MG63 (cell line): ENCODE results near the gene GALNT15. TPM values are rescaled to one million over a fixed set of nuclear protein-coding genes. Genes with fewer than 3 reads are reported as not detected.

Source experiments
- DNase-seq: peaks from one replicate; pipeline ENCODE4 v3.0.0-alpha.2; 2020
- H3K27me3 ChIP-seq: fragments of 250-450 bp; sonication (Bioruptor Pico); 2 replicates; pipeline ENCODE4 v1.5.1; 2020; ENCODE audit warnings: mild to moderate bottlenecking, moderate library complexity
- H3K36me3 ChIP-seq: fragments of 250-450 bp; sonication (Bioruptor Pico); 2 replicates; pipeline ENCODE4 v1.5.1; 2020; ENCODE audit warnings: mild to moderate bottlenecking, moderate library complexity
- H3K4me3 ChIP-seq: fragments of 250-450 bp; sonication (Bioruptor Pico); 2 replicates; pipeline ENCODE4 v1.5.1; 2020; ENCODE audit warnings: mild to moderate bottlenecking, moderate library complexity
- H3K9me3 ChIP-seq: fragments of 250-450 bp; sonication (Bioruptor Pico); 2 replicates; pipeline ENCODE4 v1.5.1; 2020; ENCODE audit warnings: mild to moderate bottlenecking, moderate library complexity
- total RNA-seq: library from RNA; depleted of rRNA; stranded (reverse); fragments of >200 nt; shearing (Covaris generic); gene quantifications from 2 replicates; pipeline ENCODE4 v1.2.3, GENCODE V29; 2014; ENCODE audit warnings: low replicate concordance

The GALNT15 gene
- total RNA-seq, 1 experiment from 2014 or later, result not detected

DNA sequence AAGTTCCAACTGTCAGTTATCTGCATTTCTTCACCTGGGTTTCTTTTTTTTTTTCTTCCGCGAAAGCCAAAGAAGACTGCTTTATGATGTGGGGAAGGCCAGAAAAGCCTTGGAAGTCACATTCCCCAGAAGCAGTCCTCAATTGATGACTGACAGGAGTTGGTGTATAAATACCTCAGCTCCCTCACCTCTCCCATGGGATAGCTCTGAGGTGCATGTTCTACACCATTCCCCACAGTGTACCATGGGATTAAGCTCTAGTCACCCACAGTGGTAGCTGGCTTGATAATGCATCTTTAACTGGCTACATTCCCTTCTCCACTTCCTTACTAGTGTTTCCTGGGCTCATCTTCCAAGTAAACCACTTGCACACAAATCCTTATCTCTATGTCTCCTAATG lies 59.8 kb downstream of the GALNT15 start:
- no peaks in the 10 kb centered on the region for H3K27me3 ChIP-seq
- no peak for DNase-seq
- H3K4me3 ChIP-seq, result no peak overlapping the region
- H3K36me3 ChIP-seq, result no peaks in the 10 kb centered on the region
- no peaks in the 10 kb centered on the region for H3K9me3 ChIP-seq

DNA sequence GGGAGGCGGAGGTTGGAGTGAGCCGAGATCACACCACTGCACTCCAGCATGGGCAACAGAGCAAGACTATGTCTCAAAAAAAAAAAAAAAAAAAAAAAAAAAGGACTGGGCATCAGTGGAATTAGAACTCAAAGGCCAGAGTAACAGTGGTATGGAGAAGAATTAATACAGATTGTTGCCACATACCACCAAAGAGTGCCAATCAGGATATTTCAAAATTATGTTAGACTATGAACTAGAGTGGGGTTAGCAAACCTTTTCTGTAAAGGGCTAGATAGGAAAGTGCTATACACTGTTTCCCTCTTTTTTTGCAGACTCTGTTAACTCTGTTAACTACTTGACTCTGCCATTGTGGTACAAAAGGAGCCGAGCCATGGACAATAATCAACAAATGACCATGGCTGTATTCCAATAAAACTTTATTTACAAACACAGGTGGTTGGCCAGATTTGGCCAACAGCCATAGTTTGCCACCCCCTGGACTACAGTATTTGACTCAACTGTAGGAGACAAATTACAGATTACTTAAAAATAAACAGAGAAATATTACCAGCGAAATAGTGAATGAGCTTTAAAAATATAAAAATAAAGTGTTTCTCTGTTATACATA lies 61.7 kb downstream of the GALNT15 start:
- Histone ChIP-seq H3K4me3 (no peak overlapping the region), H3K27me3 (no peaks in the 10 kb centered on the region), H3K36me3 (no peaks in the 10 kb centered on the region), H3K9me3 (no peaks in the 10 kb centered on the region)
- DNase-seq, result no peak

DNA sequence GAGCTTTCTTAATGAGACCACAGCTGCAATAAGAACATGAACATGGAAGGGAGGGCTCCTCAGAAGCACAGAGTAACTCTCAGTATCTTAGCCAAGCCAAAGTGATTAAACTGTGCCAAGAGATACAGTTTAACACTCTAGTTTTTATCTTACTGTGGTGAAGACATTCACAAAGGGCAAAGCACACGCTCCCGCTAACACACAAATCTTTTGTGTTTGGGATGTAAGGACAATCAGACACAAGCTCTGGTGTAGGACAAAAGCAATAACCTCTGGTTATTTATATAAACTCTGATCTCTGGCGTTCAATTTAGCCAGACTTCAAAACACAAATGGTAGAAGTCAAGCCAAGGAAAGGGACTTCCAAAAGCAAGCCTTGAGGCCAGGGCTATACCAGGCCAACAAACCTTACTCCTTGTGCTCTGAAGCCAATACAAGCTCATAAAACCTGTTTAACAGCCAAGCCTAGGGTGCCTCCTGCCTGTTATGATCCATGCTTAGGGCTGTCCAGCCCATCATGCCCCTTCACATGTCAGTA lies 62.4 kb downstream of the GALNT15 start:
- no peak overlapping the region for H3K4me3 ChIP-seq
- DNase-seq, result no peak
- no peaks in the 10 kb centered on the region for H3K36me3 ChIP-seq
- H3K27me3 ChIP-seq, result no peaks in the 10 kb centered on the region
- H3K9me3 ChIP-seq, result no peaks in the 10 kb centered on the region

DNA sequence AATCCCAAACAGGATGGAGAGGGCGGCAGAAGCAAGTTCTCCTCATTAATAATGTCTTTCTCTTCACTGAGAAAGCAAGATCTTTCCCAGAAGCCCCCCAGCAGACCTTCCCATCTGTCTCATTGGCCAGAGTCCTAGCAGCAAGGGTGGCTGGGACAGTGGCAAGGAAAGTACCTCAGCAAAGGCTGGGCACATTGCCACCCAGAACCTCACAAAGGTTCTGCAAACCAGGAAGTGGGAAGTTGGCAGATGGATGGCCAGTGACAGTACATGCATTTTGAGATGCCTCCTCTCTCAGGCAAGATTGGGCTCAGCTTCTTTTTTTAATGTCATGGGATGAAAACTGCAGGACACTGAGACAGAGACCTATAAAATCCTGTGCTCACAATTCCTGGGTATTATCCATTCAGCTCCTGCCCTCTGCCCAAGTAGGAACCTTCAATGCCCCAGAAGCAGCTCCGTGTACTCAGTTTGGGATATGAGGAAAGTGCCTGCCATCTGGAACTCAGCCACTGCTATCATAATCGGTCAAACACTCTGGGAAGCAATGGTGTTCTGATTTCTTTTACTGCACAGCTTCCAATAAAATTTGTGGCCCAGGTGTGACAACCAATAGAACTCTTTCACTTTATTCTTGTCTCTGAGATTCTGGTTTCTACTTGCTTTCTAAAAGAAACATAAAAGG lies 64.7 kb downstream of the GALNT15 start:
- no peak for DNase-seq
- Histone ChIP-seq H3K9me3 (no peaks in the 10 kb centered on the region), H3K4me3 (no peak overlapping the region), H3K36me3 (no peaks in the 10 kb centered on the region), H3K27me3 (no peaks in the 10 kb centered on the region)

DNA sequence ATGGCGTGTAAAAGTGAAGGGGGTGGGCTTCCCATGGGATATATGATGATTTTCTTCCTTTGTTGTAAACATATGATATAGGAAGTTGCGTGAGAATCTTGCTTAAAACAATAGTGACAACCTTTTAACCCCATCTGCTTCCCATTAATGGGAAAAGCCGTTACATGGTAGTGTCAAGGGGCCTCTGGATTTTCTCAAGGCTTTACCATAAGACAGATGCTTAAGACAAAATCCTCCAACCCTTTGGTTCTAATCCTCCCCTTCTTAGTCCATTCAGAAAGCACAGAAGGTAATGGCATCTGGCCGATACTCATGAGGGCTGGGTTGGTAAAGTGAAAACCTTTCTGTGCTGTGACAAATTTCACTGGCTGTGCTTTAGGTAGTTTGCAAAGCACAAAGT lies 65.3 kb downstream of the GALNT15 start:
- no peak for DNase-seq

DNA sequence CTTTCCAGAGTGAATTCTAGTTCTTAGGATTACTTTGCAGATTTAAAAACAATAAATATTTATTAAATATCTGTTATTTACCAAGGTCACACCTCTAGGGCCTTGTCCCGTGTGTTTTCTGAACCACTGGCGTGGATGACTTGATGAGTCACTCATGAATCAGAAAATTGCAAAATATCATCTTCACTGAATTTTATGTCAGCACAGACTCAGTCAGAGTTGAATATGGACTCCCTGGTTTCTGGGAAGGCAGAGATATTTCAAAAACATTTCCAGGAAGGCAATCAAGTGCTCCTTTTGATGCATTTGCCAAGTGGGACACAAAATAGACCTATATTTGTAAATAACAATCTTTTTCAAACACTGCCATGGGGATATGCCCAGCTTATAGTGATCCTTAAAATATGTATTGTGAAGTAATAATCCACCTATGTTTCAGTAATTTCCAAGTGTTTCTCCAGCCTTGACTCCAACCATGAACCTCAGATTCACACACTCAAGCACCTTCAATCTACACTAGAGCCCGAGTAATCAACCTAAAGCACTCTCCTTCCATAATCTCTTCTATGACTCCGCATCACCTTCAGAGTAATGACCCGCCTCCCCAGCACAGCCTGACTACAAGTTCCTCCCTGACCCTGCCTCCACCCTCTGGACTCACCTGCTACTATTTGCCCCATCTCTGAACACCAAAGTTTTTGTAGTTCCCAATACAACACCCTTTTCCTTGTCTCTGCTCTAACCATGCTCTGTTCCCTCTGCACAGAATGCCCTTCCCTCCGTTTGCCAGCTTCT lies 65.9 kb downstream of the GALNT15 start:
- H3K9me3 ChIP-seq, result no peaks in the 10 kb centered on the region
- H3K4me3 ChIP-seq, result no peak overlapping the region
- DNase-seq, result no peak
- H3K36me3 ChIP-seq, result no peaks in the 10 kb centered on the region
- H3K27me3 ChIP-seq, result no peaks in the 10 kb centered on the region

More for the DNA sequence above, 65.3 kb downstream of the GALNT15 start:
- Histone ChIP-seq H3K9me3 (no peaks in the 10 kb centered on the region), H3K36me3 (no peaks in the 10 kb centered on the region), H3K4me3 (no peak overlapping the region), H3K27me3 (no peaks in the 10 kb centered on the region)

DNA sequence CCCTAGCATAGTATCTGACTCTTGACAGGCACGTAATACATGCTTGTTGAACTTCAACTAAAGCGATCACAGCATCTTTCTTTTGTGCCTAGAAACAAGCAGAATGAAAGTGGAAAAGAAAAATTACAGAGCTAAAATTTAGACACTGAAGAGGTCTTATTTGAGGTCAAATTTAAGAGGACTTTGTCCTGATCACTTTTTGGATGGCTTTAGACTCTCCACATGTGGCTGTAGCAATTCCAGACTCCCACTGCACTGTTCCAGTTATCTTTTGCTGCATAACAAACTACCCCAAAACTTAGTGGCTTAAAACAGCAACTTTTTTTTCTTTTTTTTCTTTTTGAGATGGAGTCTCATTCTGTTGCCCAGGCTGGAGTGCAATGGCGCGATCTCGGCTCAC lies 66.7 kb downstream of the GALNT15 start:
- Histone ChIP-seq H3K36me3 (no peaks in the 10 kb centered on the region), H3K27me3 (no peaks in the 10 kb centered on the region), H3K9me3 (no peaks in the 10 kb centered on the region), H3K4me3 (no peak overlapping the region)
- DNase-seq, result no peak

DNA sequence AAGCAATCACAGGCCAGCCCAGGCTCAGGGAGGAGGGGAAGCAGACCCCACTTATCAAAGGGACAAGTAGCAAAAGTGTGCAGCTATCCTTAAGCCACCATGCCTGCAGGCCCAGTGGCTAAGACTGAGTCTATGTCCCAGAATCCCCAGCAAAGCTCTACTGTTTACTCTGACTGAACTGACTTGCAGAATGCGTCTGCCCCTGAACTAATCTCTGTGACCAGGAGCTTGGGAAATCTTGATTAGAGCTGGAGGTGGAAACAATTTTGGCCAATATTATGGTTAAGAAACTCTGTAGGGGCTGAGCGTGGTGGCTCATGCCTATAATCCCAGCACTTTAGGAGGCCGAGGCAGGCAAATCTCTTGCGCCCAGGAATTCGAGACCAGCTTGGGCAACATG lies 67.7 kb downstream of the GALNT15 start:
- Histone ChIP-seq H3K36me3 (no peaks in the 10 kb centered on the region), H3K9me3 (no peaks in the 10 kb centered on the region), H3K4me3 (no peak overlapping the region), H3K27me3 (no peaks in the 10 kb centered on the region)
- DNase-seq, result no peak

DNA sequence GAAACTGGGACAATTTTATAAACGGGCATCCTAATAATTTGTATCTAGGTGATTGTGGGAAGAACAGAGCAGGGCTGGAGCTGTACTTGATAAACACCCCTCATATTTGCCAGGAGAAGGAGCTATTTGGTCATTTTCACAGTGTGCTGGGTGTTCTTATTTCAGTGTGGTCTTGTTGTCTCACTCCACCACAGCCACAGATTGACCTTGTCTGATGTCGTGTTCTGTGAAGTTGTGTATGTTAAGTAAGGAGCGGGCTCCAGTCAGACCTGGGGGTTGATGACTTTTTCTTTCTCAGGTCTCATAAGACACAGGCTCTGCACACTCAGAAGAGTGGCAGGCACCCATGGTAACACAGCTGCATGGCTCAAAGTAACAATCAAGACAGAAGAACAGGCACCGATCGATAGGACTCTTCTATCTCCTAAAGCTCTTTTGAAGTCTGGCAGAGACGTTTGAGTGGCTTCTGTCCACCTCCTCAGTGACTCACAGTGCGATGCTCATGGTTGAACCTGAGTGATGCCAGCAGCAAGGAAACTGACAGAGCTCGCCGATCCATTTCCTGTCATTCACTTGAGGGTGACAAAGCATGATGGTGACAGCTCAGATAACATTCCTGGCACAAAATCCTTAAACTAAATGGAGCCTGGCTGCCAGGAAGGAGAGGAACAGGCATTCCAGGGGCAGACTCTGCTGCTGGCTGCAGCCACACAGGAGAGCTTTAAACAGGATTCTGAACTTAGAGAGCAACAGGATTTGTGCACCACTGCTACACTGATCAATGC lies 69.4 kb downstream of the GALNT15 start:
- no peaks in the 10 kb centered on the region for H3K9me3 ChIP-seq
- no peaks in the 10 kb centered on the region for H3K27me3 ChIP-seq
- DNase-seq, result peak; percentile 44
- H3K36me3 ChIP-seq, result no peaks in the 10 kb centered on the region
- no peak overlapping the region for H3K4me3 ChIP-seq

DNA sequence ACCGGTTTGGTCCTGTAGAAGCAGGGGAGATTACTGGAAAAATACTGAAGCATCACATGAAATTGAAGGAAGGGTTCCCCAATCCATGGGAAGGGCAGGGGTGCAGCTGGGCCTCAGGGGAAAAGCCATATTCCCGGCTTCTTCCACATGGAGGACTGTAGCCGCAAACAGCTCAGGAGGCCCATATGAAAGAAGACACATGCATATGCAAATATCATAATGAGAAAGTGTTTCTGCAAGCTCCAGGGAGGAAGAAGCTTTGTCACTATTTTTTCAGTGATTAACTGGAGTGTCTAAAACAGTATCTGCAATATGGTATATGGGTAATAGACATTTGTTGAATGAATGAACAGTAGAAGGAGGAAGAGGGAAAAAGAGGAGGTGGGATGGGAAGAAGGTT lies 71.1 kb downstream of the GALNT15 start:
- DNase-seq, result no peak
- no peaks in the 10 kb centered on the region for H3K9me3 ChIP-seq

DNA sequence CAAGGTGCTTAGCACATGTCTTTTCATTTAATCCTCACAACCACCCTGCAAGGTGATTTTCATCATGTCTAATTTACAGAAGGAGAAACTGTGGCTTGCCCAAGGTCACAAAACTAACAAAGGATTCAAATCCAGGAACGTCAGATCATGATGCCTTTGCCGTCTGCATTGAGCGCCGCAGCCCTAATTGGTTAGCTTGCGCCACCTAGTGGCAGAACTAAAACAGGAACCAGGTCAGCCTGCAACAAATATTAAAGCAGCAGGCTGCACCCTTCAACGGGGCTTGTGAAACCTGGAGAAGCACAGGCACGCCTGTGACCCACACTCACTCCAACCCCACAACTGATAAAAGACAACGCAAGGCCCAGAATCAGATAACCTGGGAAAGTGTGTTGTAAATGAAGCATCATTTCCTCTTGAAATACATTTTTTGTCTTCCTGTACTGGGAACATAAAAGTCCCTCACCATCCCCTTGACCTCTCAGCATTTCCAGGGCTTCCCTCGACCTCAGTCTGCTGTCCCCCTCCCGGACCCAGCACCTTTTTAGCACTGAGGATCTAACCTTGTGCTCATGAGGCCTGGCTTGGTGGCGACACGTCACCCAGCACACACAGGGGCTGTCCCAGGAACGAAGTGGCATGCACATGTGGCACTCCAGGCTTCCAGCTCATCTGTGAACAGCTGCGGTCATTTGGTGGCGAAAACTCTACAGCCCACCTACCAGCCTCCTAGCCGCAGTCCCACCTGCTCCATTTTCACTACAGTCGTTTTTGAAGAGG lies 73.0 kb downstream of the GALNT15 start:
- Histone ChIP-seq H3K9me3 (no peaks in the 10 kb centered on the region), H3K4me3 (no peak overlapping the region), H3K36me3 (no peaks in the 10 kb centered on the region), H3K27me3 (no peaks in the 10 kb centered on the region)
- peak; percentile 51 for DNase-seq

More for the DNA sequence above, 71.1 kb downstream of the GALNT15 start:
- Histone ChIP-seq H3K27me3 (no peaks in the 10 kb centered on the region), H3K36me3 (no peaks in the 10 kb centered on the region), H3K4me3 (no peak overlapping the region)

DNA sequence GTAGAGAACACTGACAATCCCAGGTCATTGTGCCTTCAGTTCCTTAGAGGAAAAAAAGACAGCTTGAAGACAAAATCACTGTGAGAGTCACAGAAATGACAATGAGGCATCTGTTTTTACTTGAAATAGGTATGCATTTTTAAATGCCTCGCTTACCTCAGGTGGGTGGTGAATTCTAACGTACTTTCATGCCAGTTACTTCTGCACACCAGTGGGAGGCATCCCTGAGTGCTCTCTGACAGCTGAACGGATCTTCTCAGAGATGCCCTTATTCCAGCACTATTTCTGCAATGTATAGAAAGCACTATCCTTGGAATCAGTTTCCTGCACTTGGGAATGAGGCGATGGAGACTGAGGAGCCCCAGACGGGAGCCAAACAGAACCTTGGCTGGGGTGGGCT lies 74.1 kb downstream of the GALNT15 start:
- DNase-seq, result no peak
- Histone ChIP-seq H3K27me3 (no peaks in the 10 kb centered on the region), H3K9me3 (no peaks in the 10 kb centered on the region), H3K36me3 (no peaks in the 10 kb centered on the region), H3K4me3 (no peak overlapping the region)

DNA sequence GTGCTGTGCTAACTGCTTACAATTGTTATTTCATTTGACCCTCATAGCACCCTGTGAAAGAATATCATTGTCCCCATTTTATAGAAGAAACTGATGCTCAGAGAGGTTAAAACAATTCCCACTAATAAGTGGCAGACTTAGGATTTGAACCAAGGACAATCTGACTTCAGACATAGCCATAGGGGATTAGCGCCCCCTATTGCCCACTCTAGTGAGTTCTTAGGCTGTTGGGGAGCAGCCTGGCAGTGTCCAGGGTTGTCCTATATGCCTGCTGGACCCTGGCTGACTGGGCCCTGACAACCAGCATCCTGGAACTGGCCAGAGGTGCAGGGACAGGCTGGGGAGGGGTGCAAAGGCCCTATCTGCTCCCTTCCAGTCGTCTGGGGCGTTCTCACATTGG lies 74.9 kb downstream of the GALNT15 start:
- H3K36me3 ChIP-seq, result no peaks in the 10 kb centered on the region
- DNase-seq, result no peak
- H3K27me3 ChIP-seq, result no peaks in the 10 kb centered on the region
- H3K9me3 ChIP-seq, result no peaks in the 10 kb centered on the region
- no peak overlapping the region for H3K4me3 ChIP-seq

DNA sequence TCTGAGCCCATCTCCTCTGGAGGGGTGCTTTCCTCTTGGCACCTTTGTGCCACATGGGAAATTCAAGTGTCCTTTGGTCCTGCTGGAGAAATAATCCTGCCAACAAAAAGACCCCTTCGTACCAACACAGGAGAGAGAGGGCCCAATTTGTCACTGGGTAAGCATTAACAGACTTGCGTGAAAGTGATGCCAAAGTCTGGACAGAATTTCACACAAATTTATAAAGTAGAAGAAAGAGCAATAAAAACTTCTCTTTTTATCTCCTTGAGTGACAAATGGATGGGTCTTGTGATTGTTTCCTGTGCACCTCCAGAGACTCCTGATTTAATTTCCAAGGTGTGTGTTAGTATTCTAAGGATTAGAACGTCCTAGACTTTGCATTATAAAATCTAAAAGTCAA lies 75.4 kb downstream of the GALNT15 start:
- Histone ChIP-seq H3K36me3 (no peaks in the 10 kb centered on the region), H3K9me3 (no peaks in the 10 kb centered on the region)

DNA sequence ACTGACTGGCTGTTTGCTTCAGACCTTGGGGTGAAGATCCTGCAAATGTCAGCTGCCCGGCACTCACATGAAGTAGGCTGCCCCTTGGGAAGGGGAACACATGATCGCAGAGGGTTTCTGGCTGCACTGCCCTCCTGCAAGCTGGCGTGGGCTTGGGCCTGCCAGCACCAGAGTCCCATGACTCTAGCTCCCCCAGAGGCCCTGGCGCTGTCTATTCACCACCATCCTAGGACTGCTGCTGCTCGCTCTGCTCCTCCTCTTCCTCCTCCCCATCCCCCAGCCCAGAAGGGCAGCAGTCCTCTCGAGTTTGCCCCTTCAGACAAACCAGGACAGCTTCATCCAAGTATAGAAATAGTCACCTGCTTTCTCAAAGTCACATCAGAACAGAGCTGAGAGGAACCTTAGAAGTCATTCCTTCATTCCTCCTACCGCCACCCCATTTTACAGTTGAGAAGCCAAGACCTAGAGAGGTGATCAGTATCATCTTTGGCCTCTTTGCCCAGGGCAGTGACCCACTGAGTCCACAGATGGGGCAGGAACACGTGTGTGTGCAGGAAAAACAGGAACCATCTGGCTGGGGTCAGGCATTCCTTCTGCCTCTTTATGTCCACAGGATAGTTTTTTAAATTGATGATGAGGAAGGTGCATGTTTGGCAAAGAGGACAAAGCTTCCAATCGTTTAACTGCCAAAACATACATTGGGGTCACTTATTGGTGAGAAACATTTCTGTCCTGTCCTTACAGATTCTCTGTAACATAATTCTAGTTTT lies 77.0 kb downstream of the GALNT15 start:
- H3K9me3 ChIP-seq, result no peaks in the 10 kb centered on the region
- no peak overlapping the region for H3K4me3 ChIP-seq
- H3K36me3 ChIP-seq, result no peaks in the 10 kb centered on the region
- H3K27me3 ChIP-seq, result no peaks in the 10 kb centered on the region
- no peak for DNase-seq

More for the DNA sequence above, 75.4 kb downstream of the GALNT15 start:
- no peak overlapping the region for H3K4me3 ChIP-seq
- no peaks in the 10 kb centered on the region for H3K27me3 ChIP-seq
- no peak for DNase-seq
